ENCODE measurements around the gene DNAJC1.
A peak's percentile ranks its signal among the peaks of the same experiment; 100 is the strongest.

The DNAJC1 gene

GRCh38 chr10:21976739-21977138 is 26.8 kb downstream of the DNAJC1 start:
- in situ Hi-C loops (cut with HindIII; ENCODE audit: low pct_ligation_motif_present, low sequenced_read_pairs): no loop called here

GRCh38 chr10:21976280-21976679 is 27.2 kb downstream of the DNAJC1 start:
- Histone ChIP-seq H3K27ac (no peak overlapping the region), H3K36me3 (replicated peaks) (no peaks in the 10 kb centered on the region), H3K4me3 (ENCODE audit: low read depth, low read length) (no peak overlapping the region), H3K27me3 (replicated peaks) (no peaks in the 10 kb centered on the region)
- no peak for TF ChIP-seq CTCF (IDR thresholded peaks at IDR 0.05; ENCODE audit: low read depth, low read length, missing control alignments)
- DNase-seq: no peak
- in situ Hi-C loops (cut with HindIII; ENCODE audit: low pct_ligation_motif_present, low sequenced_read_pairs): no loop called here

More at GRCh38 chr10:21976739-21977138, 26.8 kb downstream of the DNAJC1 start:
- no peaks in the 10 kb centered on the region for H3K36me3 ChIP-seq (replicated peaks)
- peak; percentile 18 for DNase-seq
- no peaks in the 10 kb centered on the region for H3K27me3 ChIP-seq (replicated peaks)
- no peak for TF ChIP-seq CTCF (IDR thresholded peaks at IDR 0.05; ENCODE audit: low read depth, low read length, missing control alignments)
- no peak overlapping the region for H3K27ac ChIP-seq
- no peak overlapping the region for H3K4me3 ChIP-seq (ENCODE audit: low read depth, low read length)

GRCh38 chr10:21975378-21975990 is 28.0 kb downstream of the DNAJC1 start:
- Histone ChIP-seq H3K27ac (no peak overlapping the region), H3K36me3 (replicated peaks) (no peaks in the 10 kb centered on the region), H3K27me3 (replicated peaks) (no peaks in the 10 kb centered on the region), H3K4me3 (ENCODE audit: low read depth, low read length) (no peak overlapping the region)
- DNase-seq: no peak
- in situ Hi-C loops (cut with HindIII; ENCODE audit: low pct_ligation_motif_present, low sequenced_read_pairs): no loop called here
- no peak for TF ChIP-seq CTCF (IDR thresholded peaks at IDR 0.05; ENCODE audit: low read depth, low read length, missing control alignments)

- H3K27ac ChIP-seq: no peak overlapping the region
- no peaks in the 10 kb centered on the region for H3K27me3 ChIP-seq (replicated peaks)
- H3K4me3 ChIP-seq (ENCODE audit: low read depth, low read length): no peak overlapping the region
- DNase-seq: no peak
- no peak for TF ChIP-seq CTCF (IDR thresholded peaks at IDR 0.05; ENCODE audit: low read depth, low read length, missing control alignments)
- in situ Hi-C loops (cut with HindIII; ENCODE audit: low pct_ligation_motif_present, low sequenced_read_pairs): no loop called here
- no peaks in the 10 kb centered on the region for H3K36me3 ChIP-seq (replicated peaks)
Observed at GRCh38 chr10:21972584-21972983, 30.9 kb downstream of the DNAJC1 start.

GRCh38 chr10:21969326-21970287 is 33.9 kb downstream of the DNAJC1 start:
- Histone ChIP-seq H3K27me3 (replicated peaks) (no peaks in the 10 kb centered on the region), H3K27ac (no peak overlapping the region), H3K36me3 (replicated peaks) (no peaks in the 10 kb centered on the region), H3K4me3 (ENCODE audit: low read depth, low read length) (no peak overlapping the region)
- no peak for TF ChIP-seq CTCF (IDR thresholded peaks at IDR 0.05; ENCODE audit: low read depth, low read length, missing control alignments)
- DNase-seq: no peak
- in situ Hi-C loops (cut with HindIII; ENCODE audit: low pct_ligation_motif_present, low sequenced_read_pairs): no loop called here

Data from brain microvascular endothelial cell (primary cell).